ENCODE data around the gene BICDL1.

BICDL1 gene

GRCh38 chr12:120051535-120051934, 62.5 kb downstream of the BICDL1 start:
- no peak for DNase-seq (ENCODE audit: low read depth in 1 of 2, low spot score in 1 of 2)

- DNase-seq (ENCODE audit: low read depth in 1 of 2, low spot score in 1 of 2): no peak
Observed at GRCh38 chr12:120054293-120054692, 65.3 kb downstream of the BICDL1 start.

GRCh38 chr12:120055231-120056000, 66.4 kb downstream of the BICDL1 start:
- no peak for DNase-seq (ENCODE audit: low read depth in 1 of 2, low spot score in 1 of 2)

DNA sequence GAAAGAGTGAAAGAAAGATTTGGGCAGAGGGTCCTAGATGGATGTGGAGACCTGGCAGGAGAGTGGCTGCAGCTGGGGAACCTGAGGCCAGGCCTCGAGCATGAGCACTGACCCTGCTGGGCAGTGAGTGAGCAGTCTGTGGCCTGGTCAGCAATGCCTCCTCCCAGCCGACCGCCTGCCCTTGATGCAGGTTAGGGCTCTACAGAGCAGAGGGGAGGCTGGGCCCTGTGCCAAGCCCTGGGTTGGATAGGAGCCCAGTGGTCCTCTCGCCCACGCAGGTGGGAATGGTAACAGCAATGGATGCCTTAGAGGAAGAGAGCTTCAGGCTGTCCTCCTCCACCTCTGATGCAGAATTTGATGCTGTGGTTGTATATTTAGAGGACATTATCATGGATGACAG, 67.7 kb downstream of the BICDL1 start:
- no peak for DNase-seq (ENCODE audit: low read depth in 1 of 2, low spot score in 1 of 2)

DNA sequence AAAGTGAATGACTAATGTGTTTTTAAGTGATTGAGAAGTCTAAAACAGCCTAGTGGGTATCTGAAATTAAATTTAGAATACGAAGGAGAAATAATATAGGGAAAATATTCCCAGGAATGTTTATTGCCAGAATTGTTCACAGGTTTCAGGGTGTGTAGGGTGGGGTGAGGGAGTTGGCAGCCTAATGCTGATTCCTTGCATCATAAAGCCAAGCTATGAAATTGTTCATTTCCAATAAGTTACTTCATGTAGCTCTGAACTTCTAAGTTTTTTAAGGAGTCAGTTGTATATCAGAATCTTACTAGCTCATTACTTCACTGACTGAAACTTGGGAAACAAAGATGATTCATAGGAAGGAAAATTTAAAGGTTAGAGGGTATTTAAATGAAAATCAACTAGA, 71.2 kb downstream of the BICDL1 start:
- DNase-seq (ENCODE audit: low read depth in 1 of 2, low spot score in 1 of 2): no peak

GRCh38 chr12:120060717-120061116, 71.7 kb downstream of the BICDL1 start:
- no peak for DNase-seq (ENCODE audit: low read depth in 1 of 2, low spot score in 1 of 2)

DNA sequence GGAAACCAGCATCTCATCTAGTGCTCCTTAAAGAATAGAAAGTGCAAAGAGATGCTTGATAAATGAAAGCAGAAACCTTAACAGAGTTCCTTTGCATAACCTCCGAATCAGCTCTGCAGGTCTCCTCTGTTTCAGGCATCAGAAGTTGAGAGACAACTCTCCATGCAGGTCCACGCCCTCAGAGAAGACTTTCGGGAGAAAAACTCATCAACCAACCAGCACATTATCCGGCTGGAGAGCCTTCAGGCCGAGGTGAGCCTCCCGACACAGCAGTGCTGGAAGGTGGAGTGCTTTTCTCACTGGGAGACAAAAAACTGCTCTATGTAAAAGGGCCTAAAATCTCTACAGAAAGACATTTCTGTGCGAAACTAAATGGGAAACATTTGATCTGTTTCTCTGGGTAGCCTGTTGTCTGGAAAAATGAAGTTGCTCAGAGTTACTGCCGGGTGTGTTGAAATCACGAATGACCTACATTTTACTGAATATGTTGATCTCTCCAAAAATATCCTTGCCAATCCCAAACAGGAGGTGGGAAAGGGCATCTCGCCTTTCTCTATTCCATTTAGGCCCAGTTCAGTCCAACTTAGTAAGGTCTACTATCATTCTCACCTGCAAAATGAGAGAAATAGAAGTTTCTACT, 72.7 kb downstream of the BICDL1 start:
- no peak for DNase-seq (ENCODE audit: low read depth in 1 of 2, low spot score in 1 of 2)

GRCh38 chr12:120062976-120063579, 74.0 kb downstream of the BICDL1 start:
- no peak for DNase-seq (ENCODE audit: low read depth in 1 of 2, low spot score in 1 of 2)

- no peak for DNase-seq (ENCODE audit: low read depth in 1 of 2, low spot score in 1 of 2)
Observed at GRCh38 chr12:120064054-120064940, 75.3 kb downstream of the BICDL1 start.

- DNase-seq (ENCODE audit: low read depth in 1 of 2, low spot score in 1 of 2): no peak
Observed at GRCh38 chr12:120065472-120065871, 76.4 kb downstream of the BICDL1 start.

GRCh38 chr12:120066341-120066740, 77.3 kb downstream of the BICDL1 start:
- DNase-seq (ENCODE audit: low read depth in 1 of 2, low spot score in 1 of 2): no peak

DNA sequence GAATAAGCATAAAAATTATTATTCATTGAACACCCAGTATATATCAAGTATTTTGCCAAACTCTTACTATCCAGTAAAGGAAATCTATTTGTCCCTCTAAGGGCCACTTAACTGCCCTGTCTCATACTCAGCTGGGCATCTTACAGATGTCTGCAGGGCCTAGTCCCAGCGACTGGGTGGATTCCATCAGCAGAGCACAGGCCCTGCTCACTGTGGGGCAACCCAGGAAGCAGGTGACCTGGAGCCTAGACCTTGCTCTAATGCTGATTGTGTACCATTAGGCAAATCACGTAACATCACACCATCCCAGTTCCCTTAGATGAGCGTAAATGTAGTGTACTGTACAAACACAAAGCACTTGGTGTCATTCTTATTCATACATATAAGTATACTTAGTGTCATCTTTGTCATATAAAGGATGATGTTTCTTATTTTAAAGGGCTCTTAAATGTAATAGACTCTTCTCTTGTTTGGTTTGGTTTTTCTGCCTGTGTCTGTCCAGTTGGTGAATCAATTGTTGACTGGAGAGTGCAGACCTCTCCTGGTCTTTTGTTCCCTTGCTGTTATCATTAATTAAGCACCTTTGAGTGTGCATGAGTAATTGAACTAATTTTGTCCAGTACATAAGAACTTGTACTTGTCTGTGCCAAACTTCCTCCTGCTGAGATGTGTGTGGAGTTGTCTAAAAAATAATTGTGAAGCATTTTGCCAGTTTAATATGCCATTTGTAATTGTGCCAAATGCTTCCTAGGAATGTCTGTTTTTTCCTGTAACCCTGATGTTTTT, 78.2 kb downstream of the BICDL1 start:
- no peak for DNase-seq (ENCODE audit: low read depth in 1 of 2, low spot score in 1 of 2)

DNA sequence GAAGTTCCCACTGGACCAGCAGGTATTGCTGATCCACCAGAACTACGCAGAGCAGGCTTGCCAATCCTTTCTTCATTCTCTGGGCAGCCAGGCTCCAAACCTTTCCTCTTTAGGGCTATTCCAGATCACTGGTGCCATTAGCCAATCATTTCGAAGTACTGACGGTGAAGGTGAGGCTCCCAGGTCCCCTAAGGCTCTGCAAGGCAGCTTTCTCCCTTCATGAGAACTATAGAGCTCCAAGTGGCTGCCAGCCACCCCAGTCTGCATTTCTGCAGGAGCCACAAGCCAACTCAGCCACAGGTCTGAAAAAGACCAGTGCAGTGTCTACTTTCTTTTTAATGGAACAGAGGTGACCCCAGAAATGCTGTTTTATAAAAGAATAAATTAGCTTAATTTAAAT, 78.9 kb downstream of the BICDL1 start:
- no peak for DNase-seq (ENCODE audit: low read depth in 1 of 2, low spot score in 1 of 2)

DNA sequence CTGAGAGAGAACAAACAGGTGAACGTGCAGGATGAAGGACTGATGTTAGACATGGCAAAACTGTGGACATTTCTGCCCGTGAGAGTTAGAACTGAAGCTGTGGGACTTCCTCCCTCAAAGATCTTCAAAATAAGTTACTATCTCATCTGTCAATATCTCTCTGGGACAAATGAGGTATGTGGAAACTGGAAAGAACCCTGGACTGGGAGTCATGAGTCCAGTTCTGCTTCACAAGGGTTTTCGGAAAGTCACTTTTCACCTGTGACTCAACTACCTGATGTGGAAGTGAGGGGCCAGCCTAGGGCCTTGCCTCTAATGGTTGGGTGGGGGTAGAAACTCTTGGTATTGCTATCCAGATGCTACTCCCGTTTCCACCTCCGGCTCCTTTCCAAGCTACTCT, 80.2 kb downstream of the BICDL1 start:
- DNase-seq (ENCODE audit: low read depth in 1 of 2, low spot score in 1 of 2): no peak

- DNase-seq (ENCODE audit: low read depth in 1 of 2, low spot score in 1 of 2): no peak
Observed at GRCh38 chr12:120071493-120072020, 82.5 kb downstream of the BICDL1 start.

- DNase-seq (ENCODE audit: low read depth in 1 of 2, low spot score in 1 of 2): no peak
Observed at GRCh38 chr12:120072472-120073249, 83.6 kb downstream of the BICDL1 start.

DNA sequence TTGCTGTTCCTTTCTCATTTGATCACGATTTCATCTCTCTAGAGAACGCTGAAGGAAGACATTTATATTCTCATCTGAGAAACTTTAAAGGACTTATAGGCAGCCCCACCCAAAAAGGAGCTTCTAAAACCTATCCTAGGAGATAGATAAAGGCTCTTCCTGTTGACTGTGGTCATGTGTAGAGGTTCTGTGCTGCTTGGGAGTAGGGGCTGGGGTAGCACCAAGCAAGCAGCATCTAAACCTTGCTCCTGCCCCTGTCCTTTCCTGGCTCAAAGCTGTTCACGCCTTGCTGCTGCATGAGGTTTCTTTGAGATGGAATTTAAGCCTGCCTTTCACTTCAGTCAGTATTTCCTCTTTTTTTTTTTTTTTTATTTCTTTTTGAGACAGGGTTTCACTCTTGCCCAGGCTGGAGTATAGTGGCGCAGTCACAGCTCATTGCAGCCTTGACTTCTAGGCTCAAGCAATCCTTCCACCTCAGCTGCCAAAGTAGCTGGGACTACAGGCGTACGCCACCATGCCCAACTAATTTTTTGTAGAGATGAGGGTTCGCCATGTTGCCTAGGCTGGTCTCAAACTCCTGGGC, 86.1 kb downstream of the BICDL1 start:
- DNase-seq (ENCODE audit: low read depth in 1 of 2, low spot score in 1 of 2): no peak

- DNase-seq (ENCODE audit: low read depth in 1 of 2, low spot score in 1 of 2): no peak
Observed at GRCh38 chr12:120076651-120077050, 87.6 kb downstream of the BICDL1 start.

GRCh38 chr12:120077260-120077659, 88.2 kb downstream of the BICDL1 start:
- no peak for DNase-seq (ENCODE audit: low read depth in 1 of 2, low spot score in 1 of 2)
